ENCODE data around the gene PUSL1.
A peak's percentile ranks its signal among the peaks of the same experiment; 100 is the strongest.

The PUSL1 gene

GRCh38 chr1:1285611-1286311 is 22.6 kb upstream of the PUSL1 start:
- Histone ChIP-seq H3K4me3 (ENCODE audit: insufficient read length, low read depth) (no peak overlapping the region), H3K36me3 (ENCODE audit: insufficient read depth, insufficient read length, low read length) (no peaks in the 10 kb centered on the region), H3K27me3 (ENCODE audit: insufficient read depth, insufficient read length) (no peaks in the 10 kb centered on the region), H3K4me1 (ENCODE audit: insufficient read depth, insufficient read length) (peaks cover 4% of the 10 kb centered on the region), H3K9ac (ENCODE audit: insufficient read length, low read depth) (no peak overlapping the region), H3K9me3 (ENCODE audit: insufficient read depth, low read length) (no peaks in the 10 kb centered on the region)
- no peak for TF ChIP-seq SUZ12 (IDR thresholded peaks at IDR 0.05; ENCODE audit: extremely low read depth, insufficient read depth, insufficient read length)
- TF ChIP-seq ZNF274 (IDR thresholded peaks at IDR 0.05; ENCODE audit: low read depth, low read length), result no peak
- no peak for TF ChIP-seq YY1 (IDR thresholded peaks at IDR 0.05; ENCODE audit: insufficient read depth, insufficient read length)
- no peak for DNase-seq (ENCODE audit: low read depth, low spot score)

DNA sequence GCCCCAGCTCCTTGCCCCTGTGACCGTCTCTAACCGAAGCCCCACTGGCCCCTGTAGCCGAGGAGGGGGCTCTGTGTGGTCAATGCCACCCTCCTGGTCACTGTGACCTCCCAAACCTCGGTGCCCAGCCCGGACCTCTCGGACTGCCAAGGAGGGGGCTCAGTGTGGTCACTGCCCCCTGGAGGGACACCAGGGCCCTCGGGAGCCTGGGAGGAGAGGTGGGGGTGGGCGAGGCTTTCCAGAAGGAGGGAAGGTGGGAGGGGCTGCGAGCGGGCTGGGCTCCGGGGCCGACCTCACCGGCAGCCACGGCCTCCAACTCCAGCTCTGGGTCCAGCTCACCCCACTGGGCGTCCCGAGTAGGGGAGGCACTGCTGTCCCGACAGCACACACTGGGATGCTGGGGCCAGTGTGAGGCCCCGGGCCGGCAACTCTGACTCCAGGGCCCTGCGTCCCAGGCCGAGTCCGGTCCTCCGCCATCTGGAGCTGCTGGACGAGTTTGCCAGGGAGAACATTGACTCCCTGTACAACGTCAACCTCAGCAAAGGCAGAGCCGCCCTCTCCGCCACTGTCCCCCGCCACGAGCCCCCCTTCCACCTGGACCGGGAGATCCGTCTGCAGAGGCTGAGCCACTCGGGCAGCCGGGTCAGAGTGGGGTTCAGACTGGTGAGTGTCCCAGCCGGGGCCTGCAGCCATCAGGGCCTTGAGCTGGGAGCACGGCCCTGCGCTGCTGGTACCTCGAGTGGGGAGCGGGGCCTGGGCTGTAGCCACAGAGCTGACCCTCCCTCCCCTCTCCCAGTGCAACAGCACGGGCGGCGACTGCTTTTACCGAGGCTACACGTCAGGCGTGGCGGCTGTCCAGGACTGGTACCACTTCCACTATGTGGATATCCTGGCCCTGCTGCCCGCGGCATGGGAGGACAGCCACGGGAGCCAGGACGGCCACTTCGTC is 21.8 kb upstream of the PUSL1 start:
- no peak for DNase-seq (ENCODE audit: low read depth, low spot score)

GRCh38 chr1:1287288-1288110 is 20.9 kb upstream of the PUSL1 start:
- TF ChIP-seq SUZ12 (IDR thresholded peaks at IDR 0.05; ENCODE audit: extremely low read depth, insufficient read depth, insufficient read length) (no peak), YY1 (IDR thresholded peaks at IDR 0.05; ENCODE audit: insufficient read depth, insufficient read length) (no peak), ZNF274 (IDR thresholded peaks at IDR 0.05; ENCODE audit: low read depth, low read length) (no peak)
- H3K9ac ChIP-seq (ENCODE audit: insufficient read length, low read depth), result no peak overlapping the region
- no peak overlapping the region for H3K4me3 ChIP-seq (ENCODE audit: insufficient read length, low read depth)
- peaks cover 10% of the 10 kb centered on the region for H3K4me1 ChIP-seq (ENCODE audit: insufficient read depth, insufficient read length)
- H3K27me3 ChIP-seq (ENCODE audit: insufficient read depth, insufficient read length), result no peaks in the 10 kb centered on the region
- no peak for DNase-seq (ENCODE audit: low read depth, low spot score)
- H3K36me3 ChIP-seq (ENCODE audit: insufficient read depth, insufficient read length, low read length), result no peaks in the 10 kb centered on the region
- no peaks in the 10 kb centered on the region for H3K9me3 ChIP-seq (ENCODE audit: insufficient read depth, low read length)

More for the DNA sequence above, 21.8 kb upstream of the PUSL1 start:
- peaks cover 5% of the 10 kb centered on the region for H3K4me1 ChIP-seq (ENCODE audit: insufficient read depth, insufficient read length)
- H3K27me3 ChIP-seq (ENCODE audit: insufficient read depth, insufficient read length), result no peaks in the 10 kb centered on the region
- no peak for TF ChIP-seq SUZ12 (IDR thresholded peaks at IDR 0.05; ENCODE audit: extremely low read depth, insufficient read depth, insufficient read length)
- no peak for TF ChIP-seq YY1 (IDR thresholded peaks at IDR 0.05; ENCODE audit: insufficient read depth, insufficient read length)
- TF ChIP-seq ZNF274 (IDR thresholded peaks at IDR 0.05; ENCODE audit: low read depth, low read length), result no peak
- no peak overlapping the region for H3K4me3 ChIP-seq (ENCODE audit: insufficient read length, low read depth)
- no peaks in the 10 kb centered on the region for H3K36me3 ChIP-seq (ENCODE audit: insufficient read depth, insufficient read length, low read length)
- no peaks in the 10 kb centered on the region for H3K9me3 ChIP-seq (ENCODE audit: insufficient read depth, low read length)
- no peak overlapping the region for H3K9ac ChIP-seq (ENCODE audit: insufficient read length, low read depth)

GRCh38 chr1:1290238-1290731 is 18.1 kb upstream of the PUSL1 start:
- Histone ChIP-seq H3K9me3 (ENCODE audit: insufficient read depth, low read length) (no peaks in the 10 kb centered on the region), H3K27me3 (ENCODE audit: insufficient read depth, insufficient read length) (no peaks in the 10 kb centered on the region), H3K4me3 (ENCODE audit: insufficient read length, low read depth) (no peak overlapping the region), H3K9ac (ENCODE audit: insufficient read length, low read depth) (no peak overlapping the region), H3K4me1 (ENCODE audit: insufficient read depth, insufficient read length) (peaks cover 8% of the 10 kb centered on the region), H3K36me3 (ENCODE audit: insufficient read depth, insufficient read length, low read length) (peaks cover 15% of the 10 kb centered on the region)
- DNase-seq (ENCODE audit: low read depth, low spot score), result no peak
- TF ChIP-seq YY1 (IDR thresholded peaks at IDR 0.05; ENCODE audit: insufficient read depth, insufficient read length) (no peak), SUZ12 (IDR thresholded peaks at IDR 0.05; ENCODE audit: extremely low read depth, insufficient read depth, insufficient read length) (no peak), ZNF274 (IDR thresholded peaks at IDR 0.05; ENCODE audit: low read depth, low read length) (no peak)

DNA sequence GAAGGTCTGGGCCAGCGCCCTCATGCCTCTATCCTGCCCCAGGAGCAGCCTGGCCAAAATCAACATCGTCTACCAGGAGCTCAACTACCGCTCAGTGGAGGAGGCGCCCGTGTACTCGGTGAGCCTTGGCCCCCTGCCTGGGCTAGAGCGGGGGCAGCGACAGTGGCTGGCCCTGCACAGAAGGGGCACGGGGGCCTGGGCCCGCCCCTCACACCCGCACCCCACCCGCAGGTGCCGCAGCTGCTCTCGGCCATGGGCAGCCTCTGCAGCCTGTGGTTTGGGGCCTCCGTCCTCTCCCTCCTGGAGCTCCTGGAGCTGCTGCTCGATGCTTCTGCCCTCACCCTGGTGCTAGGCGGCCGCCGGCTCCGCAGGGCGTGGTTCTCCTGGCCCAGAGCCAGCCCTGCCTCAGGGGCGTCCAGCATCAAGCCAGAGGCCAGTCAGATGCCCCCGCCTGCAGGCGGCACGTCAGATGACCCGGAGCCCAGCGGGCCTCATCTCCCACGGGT is 17.3 kb upstream of the PUSL1 start:
- Histone ChIP-seq H3K36me3 (ENCODE audit: insufficient read depth, insufficient read length, low read length) (peaks cover 18% of the 10 kb centered on the region), H3K9me3 (ENCODE audit: insufficient read depth, low read length) (no peaks in the 10 kb centered on the region), H3K27me3 (ENCODE audit: insufficient read depth, insufficient read length) (no peaks in the 10 kb centered on the region), H3K4me3 (ENCODE audit: insufficient read length, low read depth) (no peak overlapping the region), H3K4me1 (ENCODE audit: insufficient read depth, insufficient read length) (peaks cover 8% of the 10 kb centered on the region), H3K9ac (ENCODE audit: insufficient read length, low read depth) (peak overlapping the region; percentile 42)
- no peak for TF ChIP-seq ZNF274 (IDR thresholded peaks at IDR 0.05; ENCODE audit: low read depth, low read length)
- TF ChIP-seq YY1 (IDR thresholded peaks at IDR 0.05; ENCODE audit: insufficient read depth, insufficient read length), result no peak
- TF ChIP-seq SUZ12 (IDR thresholded peaks at IDR 0.05; ENCODE audit: extremely low read depth, insufficient read depth, insufficient read length), result no peak
- DNase-seq (ENCODE audit: low read depth, low spot score), result no peak

DNA sequence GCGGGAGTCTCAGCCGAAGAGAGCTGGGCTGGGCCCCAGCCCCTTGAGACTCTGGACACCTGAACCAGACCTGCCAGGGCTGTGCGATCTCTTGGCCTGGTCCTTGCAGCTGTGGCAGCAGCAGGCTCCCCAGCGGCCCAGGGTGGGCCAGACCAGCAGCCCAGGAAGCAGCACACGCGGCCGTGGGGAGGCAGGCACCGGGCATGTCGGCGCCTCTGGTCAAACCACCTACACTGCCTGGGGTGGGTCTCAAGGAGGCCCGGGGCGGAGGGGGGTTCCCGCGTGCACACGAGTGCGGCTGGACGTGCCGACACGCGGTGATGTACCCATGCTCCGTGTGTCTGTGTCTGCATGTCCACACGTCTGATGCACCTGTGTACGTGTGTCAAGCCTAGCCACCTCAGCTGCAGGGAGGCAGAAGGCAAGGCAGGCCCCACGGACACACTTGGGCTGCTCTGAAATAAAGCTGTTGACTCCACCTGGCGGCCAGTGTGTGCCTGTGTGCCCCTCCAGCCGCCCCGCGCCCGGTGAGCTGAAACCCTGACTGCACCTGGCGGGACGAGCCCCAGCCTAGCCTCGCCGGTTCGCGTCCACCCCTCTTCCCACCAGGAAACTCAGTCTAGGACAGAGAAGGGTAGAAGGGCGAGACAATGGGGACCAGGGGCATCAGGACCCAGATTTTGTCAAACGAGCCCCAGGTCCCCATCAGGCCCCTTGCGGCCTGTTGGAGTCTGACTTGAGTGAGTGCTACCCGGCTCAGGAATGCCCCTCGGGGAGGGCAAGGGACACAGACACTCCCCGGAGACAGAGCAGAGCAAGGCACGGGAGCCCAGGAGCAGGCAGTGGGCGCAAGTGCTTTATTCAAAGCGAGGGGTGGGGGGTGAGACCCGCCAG is 16.6 kb upstream of the PUSL1 start:
- Histone ChIP-seq H3K9me3 (ENCODE audit: insufficient read depth, low read length) (no peaks in the 10 kb centered on the region), H3K9ac (ENCODE audit: insufficient read length, low read depth) (peak overlapping the region; percentile 42), H3K4me1 (ENCODE audit: insufficient read depth, insufficient read length) (peaks cover 8% of the 10 kb centered on the region), H3K4me3 (ENCODE audit: insufficient read length, low read depth) (no peak overlapping the region), H3K27me3 (ENCODE audit: insufficient read depth, insufficient read length) (no peaks in the 10 kb centered on the region), H3K36me3 (ENCODE audit: insufficient read depth, insufficient read length, low read length) (peaks cover 23% of the 10 kb centered on the region)
- DNase-seq (ENCODE audit: low read depth, low spot score), result no peak
- TF ChIP-seq ZNF274 (IDR thresholded peaks at IDR 0.05; ENCODE audit: low read depth, low read length), result no peak
- no peak for TF ChIP-seq YY1 (IDR thresholded peaks at IDR 0.05; ENCODE audit: insufficient read depth, insufficient read length)
- TF ChIP-seq SUZ12 (IDR thresholded peaks at IDR 0.05; ENCODE audit: extremely low read depth, insufficient read depth, insufficient read length), result no peak
